ENCODE data around the gene SLC11A1. TPM values are rescaled to one million over a fixed set of nuclear protein-coding genes. Genes with fewer than 3 reads are reported as not detected.

Gene SLC11A1
- total and polyA plus RNA-seq, 8 donors, result 0.70 to 194 (median 0.97) TPM

DNA sequence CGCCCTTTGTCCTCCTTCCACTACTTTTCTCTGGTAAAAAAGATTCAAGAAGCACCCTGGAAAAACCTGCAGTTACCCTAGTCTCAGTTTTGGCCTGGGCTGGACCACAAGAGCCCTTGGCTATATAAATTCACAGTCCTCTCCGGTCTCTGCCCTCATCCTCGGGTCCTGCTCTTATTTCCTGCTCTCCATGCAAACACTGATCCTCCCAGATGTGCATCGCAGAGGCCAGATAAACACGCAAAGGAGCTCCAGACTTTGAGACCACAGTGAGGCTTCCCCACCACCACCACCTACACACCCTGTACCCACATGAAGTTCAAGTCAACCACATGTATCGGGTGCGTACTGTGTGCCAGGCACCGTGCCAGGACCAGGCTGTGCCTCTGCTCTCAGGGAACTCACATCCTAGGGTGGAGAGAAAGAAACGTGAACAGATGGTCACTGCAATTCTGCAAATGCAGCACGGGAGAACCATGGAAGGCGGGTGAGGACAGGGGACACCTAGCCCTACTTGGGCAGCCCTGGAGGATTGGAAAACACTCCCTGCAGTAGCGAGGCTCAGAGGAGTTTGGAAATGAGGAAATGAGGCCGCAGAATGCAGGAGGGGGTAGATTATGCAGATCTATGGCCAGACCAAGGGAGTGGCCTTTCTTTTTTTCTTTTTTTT lies 25.0 kb downstream of the SLC11A1 start:
- peak overlapping the region; percentile 93 for H3K27ac ChIP-seq
- TF ChIP-seq, protein P1, sequence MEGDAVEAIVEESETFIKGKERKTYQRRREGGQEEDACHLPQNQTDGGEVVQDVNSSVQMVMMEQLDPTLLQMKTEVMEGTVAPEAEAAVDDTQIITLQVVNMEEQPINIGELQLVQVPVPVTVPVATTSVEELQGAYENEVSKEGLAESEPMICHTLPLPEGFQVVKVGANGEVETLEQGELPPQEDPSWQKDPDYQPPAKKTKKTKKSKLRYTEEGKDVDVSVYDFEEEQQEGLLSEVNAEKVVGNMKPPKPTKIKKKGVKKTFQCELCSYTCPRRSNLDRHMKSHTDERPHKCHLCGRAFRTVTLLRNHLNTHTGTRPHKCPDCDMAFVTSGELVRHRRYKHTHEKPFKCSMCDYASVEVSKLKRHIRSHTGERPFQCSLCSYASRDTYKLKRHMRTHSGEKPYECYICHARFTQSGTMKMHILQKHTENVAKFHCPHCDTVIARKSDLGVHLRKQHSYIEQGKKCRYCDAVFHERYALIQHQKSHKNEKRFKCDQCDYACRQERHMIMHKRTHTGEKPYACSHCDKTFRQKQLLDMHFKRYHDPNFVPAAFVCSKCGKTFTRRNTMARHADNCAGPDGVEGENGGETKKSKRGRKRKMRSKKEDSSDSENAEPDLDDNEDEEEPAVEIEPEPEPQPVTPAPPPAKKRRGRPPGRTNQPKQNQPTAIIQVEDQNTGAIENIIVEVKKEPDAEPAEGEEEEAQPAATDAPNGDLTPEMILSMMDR (IDR thresholded peaks at IDR 0.05), result no peak
- intact Hi-C loops (cut with DNase I), result loop anchor here in 1 of 2 donors (5.0 kb wide), 1 partner anchor 60 kb away; no protein-coding TSS in a partner anchor
- H3K9me3 ChIP-seq, result no peaks in the 10 kb centered on the region
- ATAC-seq, result peak; percentile 22
- H3K4me1 ChIP-seq, result peaks cover 20 to 59% of the 10 kb centered on the region in 2 donors
- peaks cover 0 to 34% of the 10 kb centered on the region in 2 donors for H3K36me3 ChIP-seq
- H3K4me3 ChIP-seq, result peak overlapping the region; percentile 41 to 43
- no peaks in the 10 kb centered on the region for H3K27me3 ChIP-seq
- peak in 3 of 4 donors; percentile 54 to 74 (median 73) for DNase-seq

DNA sequence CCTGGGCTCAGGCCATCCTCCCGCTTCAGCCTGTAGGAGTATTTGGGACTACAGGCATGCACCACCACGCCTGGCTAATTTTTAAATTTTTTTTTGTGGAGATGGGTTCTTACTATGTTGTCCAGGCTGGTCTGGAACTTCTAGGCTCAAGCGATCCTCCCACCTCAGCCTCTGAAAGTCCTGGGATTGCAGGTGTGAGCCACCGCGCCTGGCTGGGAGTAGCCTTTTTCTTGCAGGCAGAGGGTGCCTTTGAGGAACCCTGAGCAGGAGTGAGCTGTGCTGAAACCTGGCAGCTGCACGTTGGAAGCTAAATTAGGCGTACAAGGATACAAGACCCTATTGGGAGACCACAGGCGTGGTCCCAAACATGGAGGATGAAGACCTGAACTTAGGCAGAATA lies 25.6 kb downstream of the SLC11A1 start:
- Histone ChIP-seq H3K9me3 (no peaks in the 10 kb centered on the region), H3K27me3 (no peaks in the 10 kb centered on the region), H3K36me3 (peaks cover 0 to 28% of the 10 kb centered on the region in 2 donors), H3K4me3 (no peak overlapping the region), H3K27ac (peak overlapping the region; percentile 93), H3K4me1 (peaks cover 16 to 52% of the 10 kb centered on the region in 2 donors)
- TF ChIP-seq, protein P1 (IDR thresholded peaks at IDR 0.05), result no peak
- intact Hi-C loops (cut with DNase I), result loop anchor here in 1 of 2 donors (5.0 kb wide), 1 partner anchor 60 kb away; no protein-coding TSS in a partner anchor
- ATAC-seq, result no peak
- no peak for DNase-seq

DNA sequence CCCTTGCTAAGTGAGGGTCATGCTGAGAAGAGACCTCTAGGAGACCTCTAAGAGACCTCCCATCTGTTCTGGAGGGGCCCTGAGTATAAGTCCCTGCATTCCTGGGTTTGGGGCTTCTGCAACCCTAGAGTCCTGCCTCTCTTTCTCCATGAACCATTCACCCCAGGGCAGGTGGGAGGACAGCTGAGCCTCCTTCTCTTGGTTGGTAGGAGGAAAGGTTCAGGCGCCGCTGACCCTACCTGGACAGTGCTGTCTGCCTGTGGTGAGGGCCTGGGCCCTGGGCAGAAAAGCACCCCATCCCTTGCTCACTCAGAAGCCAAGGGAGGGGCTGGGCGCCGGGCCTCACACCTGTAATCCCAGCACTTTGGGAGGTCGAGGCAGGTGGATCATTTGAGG lies 36.2 kb downstream of the SLC11A1 start:
- Histone ChIP-seq H3K4me1 (no peaks in the 10 kb centered on the region), H3K27ac (no peak overlapping the region), H3K9me3 (no peaks in the 10 kb centered on the region), H3K27me3 (no peaks in the 10 kb centered on the region), H3K4me3 (no peak overlapping the region), H3K36me3 (no peaks in the 10 kb centered on the region)
- no peak for DNase-seq
- intact Hi-C loops (cut with DNase I), result no loop called here
- ATAC-seq, result no peak
- TF ChIP-seq, protein P1 (IDR thresholded peaks at IDR 0.05), result no peak

DNA sequence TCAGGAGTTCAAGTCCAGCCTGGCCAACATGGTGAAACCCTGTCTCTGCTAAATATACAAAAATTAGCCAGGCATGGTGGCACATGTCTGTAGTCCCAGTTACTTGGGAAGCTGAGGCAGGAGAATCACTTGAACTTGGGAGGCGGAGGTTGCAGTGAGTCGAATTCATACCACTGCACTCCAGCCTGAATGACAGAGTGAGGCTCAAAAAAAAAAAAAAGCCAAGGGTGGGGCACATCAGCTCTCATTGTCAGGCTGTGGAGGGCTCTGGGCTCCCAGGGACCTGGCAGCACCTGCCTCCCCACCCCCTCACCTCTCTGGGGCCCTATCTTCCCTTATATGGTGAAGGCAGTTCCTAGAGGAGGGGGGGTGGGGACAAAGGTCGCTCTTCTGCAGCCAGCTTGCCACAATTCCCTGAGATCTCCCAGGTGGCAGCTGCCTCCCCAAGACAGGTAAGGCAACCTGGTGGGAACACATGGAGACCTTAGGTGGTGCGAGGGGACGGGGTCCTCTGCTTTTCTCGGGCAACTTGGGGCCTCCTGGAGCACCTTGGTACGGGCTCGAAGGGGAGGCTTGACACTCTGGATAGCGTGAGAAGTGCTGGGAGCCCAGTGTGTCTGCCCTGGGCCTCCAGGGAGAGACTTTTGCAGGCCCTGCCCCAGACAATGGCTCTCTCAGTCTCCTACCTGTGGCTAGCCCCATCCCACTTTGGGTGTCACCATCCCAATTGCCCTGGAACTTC lies 36.8 kb downstream of the SLC11A1 start, which contains the start of gene VIL1:
Gene VIL1 (plus strand): TSS at position 407 of the 742 bp plus-strand sequence. CDS start 4,656 bp downstream, outside the sequence.
- Histone ChIP-seq H3K4me1 (no peaks in the 10 kb centered on the region), H3K27me3 (no peaks in the 10 kb centered on the region), H3K4me3 (no peak within 1 kb of the TSS), H3K36me3 (no peaks in the 10 kb centered on the region), H3K27ac (no peak within 1 kb of the TSS), H3K9me3 (no peaks in the 10 kb centered on the region)
- intact Hi-C loops (cut with DNase I), result no loop called here
- ATAC-seq (no peak), DNase-seq (no peak)
- TF ChIP-seq, protein P1 (IDR thresholded peaks at IDR 0.05), result no peak

DNA sequence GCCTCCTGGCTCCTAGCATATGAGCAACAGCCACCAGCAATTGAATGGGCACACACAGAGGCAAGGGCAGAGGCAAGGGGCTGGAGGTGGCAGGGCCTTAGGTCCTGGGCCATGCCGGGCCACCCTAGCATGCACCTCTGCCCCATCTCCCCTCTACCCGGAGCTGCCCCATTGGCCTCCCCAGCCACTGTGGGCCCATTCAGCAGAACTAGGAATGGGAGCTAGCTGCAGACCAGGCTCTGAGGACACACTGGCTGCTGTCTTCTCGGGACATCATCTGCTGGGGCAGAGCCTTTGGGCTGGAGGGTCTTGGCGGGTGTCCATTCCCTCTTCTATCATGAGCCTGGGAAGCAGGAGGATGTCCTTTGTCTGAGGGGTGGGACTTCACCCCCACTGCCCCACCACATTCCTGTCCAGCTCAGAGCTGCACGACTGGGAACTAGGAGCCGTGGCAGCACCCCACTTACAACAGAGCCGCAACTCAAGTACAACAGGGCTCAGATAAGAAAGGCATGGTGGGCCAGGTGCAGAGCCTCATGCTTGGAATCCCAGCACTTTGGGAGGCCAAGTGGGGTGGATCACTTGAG lies 37.6 kb downstream of the SLC11A1 start:
- H3K27ac ChIP-seq, result no peak overlapping the region
- H3K27me3 ChIP-seq, result no peaks in the 10 kb centered on the region
- ATAC-seq, result no peak
- H3K4me1 ChIP-seq, result no peaks in the 10 kb centered on the region
- TF ChIP-seq, protein P1 (IDR thresholded peaks at IDR 0.05), result no peak
- DNase-seq, result no peak
- intact Hi-C loops (cut with DNase I), result no loop called here
- no peaks in the 10 kb centered on the region for H3K36me3 ChIP-seq
- no peak overlapping the region for H3K4me3 ChIP-seq
- H3K9me3 ChIP-seq, result no peaks in the 10 kb centered on the region

All from left lung (tissue), 10 donors.